HG03139 (cell line): ENCODE data around the gene CUEDC1.
A peak's percentile ranks its signal among the peaks of the same experiment; 100 is the strongest.

ENCODE experiments used
- ATAC-seq: cut with Tn5 transposase; IDR thresholded peaks from one replicate; pipeline ENCODE4 v1.9.1; 2021; ENCODE audit not compliant: unreplicated experiment

CUEDC1 gene

GRCh38 chr17:57902117-57902799 is 53.0 kb downstream of the CUEDC1 start:
- peak; percentile 40 for ATAC-seq

DNA sequence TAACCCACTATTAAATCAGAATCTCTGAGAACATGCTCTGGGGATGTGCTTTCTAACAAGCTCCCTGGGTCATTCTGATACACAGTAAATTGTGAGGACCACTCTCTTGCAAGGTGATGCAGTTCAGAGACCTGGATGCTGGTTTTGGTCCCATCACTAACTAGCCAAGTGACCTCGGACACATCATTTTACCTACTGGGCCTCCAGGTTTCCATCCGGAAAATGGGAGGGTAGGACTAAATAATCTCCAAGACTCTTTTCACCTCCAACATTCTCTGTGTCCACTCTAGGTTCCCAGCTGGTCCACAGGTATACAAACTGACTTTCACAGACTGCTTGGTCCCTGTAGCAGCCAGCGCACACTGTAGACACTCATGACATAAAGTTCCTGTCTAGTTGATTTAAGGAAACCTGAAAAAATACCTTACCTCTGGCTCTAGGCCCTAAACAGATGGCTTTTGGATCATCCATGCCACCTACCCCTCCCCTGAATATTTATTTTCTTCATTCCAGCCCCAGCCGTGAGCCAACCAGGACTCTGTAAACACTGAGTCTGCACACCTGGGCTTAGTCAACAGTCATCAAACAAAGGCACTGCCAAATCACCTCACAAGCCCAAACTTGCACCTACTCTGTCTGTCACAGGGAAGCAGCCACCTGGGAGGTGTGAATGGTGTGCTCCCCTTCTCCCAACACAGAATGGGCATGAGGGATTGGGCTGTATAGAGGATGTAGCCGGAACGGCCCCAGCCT is 54.0 kb downstream of the CUEDC1 start:
- no peak for ATAC-seq

- no peak for ATAC-seq
These were observed 55.4 kb downstream of the CUEDC1 start for GRCh38 chr17:57899822-57900221.

DNA sequence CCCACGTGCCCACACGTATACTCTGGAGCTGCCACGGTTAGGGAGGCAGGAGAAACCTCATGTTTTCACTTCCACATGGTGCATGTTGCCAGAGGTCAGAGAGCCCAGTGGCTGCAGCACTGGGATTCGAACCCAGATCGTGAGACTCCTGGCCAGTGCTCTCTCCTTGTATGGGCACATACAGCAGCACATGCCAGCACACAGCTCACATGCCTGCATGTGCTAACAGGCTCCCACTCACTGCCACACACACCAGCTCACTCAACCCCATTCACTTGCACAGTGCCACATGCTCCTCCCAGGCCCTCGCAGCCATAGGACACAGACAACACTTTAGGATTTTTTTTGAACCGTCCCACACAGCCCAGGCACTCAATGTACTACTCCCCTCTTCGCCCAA is 55.8 kb downstream of the CUEDC1 start:
- no peak for ATAC-seq

DNA sequence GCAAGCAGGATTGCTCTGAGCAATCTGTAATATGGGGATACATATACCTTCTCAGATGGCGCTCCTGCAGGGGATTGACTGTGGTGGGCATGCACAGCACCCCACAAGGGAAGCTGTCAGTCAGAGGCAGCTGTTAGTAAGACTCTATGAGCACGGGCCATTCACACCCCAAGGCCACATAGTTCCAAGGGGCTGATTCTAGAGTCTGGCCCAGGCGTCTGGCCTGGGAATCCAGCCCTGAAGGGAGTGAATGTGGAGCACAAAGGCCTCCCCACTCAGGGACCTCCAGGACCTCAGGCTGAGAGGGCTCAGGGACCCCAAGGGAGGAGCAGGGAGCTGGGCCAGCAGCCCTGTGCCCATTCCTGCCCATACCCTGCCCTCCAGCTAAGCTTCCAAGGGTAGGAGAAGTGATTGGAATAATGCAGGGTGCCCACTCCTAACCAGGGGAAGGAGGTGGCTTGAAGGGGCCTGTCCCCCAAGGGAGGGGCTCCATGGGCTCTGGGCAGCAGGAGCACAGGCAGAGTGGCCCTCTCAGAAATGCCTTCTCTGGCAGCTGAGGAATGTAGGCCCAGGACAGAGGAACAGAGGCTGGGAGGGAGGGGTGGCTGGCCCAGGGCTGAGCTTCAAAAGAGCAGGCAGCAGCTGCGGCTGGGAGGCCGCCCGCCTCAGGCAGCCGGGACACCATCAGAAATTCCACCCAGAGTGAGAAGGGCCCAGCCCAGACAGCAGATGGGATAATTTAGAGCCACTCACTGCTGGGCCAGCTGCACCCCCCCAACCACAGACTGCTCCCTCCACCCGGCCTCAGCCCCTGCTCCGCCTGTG is 56.5 kb downstream of the CUEDC1 start:
- ATAC-seq, result no peak

DNA sequence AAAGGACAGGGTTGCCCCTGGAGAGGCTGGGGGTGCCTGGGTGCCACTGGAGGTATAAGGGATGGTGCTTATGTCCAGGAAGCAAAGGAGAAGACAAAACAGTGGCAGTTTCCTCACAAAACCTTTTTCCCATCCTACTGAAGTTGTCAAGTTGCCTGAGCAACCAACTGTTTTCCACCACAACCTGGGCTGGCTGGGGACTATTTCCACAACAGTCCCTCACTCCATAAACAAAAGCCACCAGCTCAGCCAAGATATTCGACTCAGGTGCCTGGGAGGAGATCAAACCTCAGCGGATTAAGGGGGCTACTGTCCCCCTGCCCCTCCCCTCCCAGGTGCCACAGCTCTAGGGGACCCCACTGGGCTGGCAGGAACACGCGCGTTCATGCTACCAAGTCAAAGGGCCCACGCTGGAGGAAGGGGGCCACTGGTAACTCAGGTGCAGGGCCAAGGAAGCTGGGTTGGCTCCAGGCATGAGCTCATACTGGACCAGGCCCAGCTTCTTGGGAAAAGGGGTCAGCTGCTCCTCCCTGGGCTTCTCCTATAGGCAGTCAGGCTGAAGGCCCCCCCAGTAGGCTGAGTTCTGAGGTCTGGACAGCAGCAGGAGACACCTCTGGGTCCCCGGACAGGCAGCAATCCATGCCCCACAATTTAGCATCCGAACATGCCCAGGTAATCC is 59.7 kb downstream of the CUEDC1 start:
- no peak for ATAC-seq

DNA sequence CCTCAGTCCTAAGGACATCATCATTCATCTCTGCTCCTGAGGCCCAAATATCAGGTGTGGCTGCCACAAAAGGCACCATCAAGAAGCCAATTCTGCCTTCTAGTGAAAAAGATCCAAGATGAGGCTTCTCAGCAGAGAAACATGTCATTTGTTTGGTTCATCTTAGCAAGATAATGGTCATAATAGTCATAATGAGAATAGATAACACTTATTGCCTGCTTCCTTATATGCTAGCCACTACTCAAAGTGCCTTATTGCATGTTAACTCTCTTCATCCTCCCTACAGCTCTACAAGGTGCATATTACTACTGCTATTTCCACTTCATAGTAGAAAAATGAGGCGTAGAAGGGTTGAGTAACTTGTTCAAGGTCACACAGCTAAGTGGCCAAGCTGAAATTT is 60.4 kb downstream of the CUEDC1 start:
- ATAC-seq, result no peak

DNA sequence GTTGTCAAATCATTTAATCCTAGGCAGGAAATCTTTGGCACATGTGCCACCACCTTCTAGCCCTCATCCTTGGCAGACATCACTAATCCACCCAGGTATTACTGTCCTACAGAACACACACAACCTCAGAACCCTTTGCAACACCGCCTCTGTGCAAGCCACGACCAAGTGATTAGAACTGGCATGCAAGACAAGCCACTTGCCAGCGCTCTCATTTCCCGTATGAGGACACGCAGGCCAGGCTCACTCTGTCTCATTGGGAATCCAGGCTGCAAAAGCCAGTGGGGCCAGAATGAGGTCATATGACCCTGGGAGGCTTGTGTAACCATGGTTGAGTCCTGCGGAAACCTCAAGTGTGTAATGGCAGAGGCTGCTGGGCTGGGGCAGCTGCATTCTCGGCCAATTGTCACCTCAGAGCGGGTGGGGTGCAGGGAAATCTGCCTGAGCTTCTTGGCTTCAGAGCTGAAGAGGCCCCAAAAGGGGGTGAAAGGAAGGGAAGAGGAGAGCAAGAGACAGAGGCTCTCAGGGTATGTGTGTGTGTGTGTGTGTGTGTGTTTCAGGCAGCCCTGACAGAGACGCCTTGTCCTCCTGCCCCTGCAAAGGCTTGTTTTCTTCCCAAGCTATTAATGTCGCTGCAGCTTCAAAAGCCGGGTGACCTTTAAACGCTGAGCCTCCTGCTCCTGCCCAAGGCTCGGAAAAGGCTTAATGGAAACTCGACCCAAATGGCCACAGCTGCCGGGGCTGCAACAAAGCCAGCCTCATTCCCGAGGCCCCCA is 62.2 kb downstream of the CUEDC1 start:
- no peak for ATAC-seq

DNA sequence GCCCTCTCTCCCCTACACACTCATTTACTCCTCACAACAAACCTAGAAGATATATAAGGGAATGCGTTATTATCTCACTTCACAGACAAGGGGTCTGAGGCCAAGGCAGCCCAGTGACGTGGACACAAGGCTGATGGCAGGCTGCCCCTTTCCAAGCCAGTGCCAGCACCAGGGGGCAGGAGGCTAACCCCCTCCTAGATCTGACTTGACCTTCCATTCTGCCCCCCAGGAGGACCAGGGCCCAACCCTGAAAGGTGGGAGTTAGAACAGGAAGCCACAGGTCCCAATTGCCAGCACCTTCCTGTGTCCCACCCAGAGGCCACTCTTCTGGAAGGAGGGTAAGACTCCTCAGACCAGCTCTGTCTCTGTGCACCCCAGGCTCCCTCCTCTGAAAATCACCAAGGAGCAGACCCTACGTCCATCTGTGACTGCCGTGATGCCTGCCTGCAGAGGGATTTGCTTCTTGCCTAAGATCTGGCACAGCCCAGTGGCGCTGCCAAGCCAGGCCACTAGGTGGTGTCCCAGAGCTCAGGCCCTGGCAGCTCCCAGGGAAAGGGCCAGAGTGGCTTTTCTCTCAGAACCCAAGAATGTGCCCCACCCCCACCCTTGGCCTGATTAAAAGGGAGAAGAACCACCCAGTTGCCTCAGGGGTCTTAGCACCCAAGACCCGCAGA is 62.9 kb downstream of the CUEDC1 start:
- ATAC-seq, result no peak

DNA sequence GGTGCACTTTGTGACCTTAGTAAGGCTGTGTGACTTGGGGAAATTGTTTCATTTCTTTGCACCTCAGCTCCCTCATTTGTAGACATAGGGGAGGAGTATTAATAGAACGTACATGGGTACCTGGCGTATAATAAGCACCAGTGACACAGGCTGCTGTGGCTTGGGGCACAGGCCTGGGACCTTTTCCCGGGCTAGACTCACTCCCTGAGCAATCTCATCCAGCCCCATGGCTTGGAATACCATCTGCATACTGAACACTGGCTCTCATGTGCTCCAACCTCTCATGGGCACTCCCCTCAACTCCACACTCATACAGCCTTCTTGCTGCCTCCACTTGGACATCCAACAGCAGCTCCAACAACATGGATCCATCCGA is 64.4 kb downstream of the CUEDC1 start:
- no peak for ATAC-seq

GRCh38 chr17:57889892-57890856 is 65.0 kb downstream of the CUEDC1 start:
- no peak for ATAC-seq

- ATAC-seq, result no peak
These were observed 66.0 kb downstream of the CUEDC1 start for GRCh38 chr17:57889252-57889651.

- ATAC-seq, result no peak
These were observed 66.6 kb downstream of the CUEDC1 start for GRCh38 chr17:57888311-57889216.

DNA sequence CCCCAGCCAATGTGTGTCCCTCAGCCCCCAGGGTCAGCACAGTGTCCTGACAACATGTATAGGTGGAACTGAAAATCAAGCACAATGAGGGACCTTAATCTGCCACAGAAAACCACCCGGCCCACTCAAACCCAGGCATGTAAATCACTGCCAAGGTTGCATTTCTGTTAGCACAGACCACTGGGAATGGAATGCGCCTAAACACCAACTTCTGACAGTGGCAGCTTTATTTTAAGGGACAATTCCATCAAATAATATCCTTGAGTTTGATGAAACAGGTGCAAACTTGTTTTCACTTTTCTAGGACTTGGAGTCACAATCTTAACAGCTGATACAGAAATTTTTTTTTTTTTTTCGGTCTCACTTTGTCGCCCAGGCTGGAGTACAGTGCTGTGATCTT is 68.1 kb downstream of the CUEDC1 start:
- ATAC-seq, result no peak

DNA sequence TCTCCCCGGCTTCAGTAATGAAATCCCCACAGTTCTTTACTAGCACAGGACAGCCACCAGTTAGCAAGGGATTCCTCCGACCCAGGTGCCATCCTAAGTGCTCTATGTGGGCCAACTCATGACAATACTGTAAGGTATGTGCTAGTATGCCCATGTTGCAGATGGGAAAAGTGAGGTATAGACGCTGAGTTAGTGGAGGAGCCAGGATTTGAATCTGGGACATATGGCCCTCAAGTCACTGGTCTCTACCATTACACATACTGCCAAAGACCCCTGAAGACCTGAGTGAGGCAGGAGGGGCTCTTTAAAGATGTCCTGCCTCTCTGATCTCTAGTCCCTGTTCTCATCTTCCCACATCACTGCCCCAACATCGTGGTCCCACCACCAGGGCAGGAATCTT is 69.2 kb downstream of the CUEDC1 start:
- ATAC-seq, result no peak

- ATAC-seq, result no peak
These were observed 69.9 kb downstream of the CUEDC1 start for GRCh38 chr17:57885148-57885915.

DNA sequence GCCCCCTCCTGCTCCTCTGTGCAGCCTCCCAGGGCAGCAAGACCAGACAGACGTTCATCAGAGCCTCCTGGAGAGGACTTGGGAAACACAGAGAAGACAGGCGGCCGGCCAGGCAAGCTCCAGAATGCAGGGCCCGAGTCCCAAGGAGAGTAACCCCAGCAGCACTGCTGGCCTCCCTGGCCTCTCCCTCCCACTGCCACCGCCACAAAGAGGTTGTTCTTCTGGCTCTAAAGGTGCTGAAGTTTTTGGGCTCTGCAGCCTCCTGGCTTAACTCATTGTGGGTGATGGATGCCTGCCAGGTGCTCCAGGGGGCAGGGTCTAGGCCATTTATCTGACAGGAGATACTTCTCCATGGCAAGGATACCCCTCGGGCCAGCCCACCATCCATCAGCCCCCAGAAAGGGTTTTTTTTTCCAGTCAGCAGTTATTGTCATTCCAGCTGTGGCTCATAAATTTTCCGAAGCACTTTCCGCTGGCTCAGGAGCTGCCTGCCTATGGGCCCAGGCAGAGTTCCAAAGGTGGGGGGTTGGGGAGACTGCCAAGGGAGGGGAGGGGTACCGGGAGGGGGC is 73.3 kb downstream of the CUEDC1 start:
- ATAC-seq, result no peak
